Measurements from ENCODE around the gene ELL2.
A peak's percentile ranks its signal among the peaks of the same experiment; 100 is the strongest.

ELL2 gene

GRCh38 chr5:95930141-95930930 lies 31.3 kb downstream of the ELL2 start (continued):
- no peak for TF ChIP-seq CREB5 (CRISPR knock-in tag; IDR thresholded peaks at IDR 0.05; ENCODE audit: low read depth)
- TF ChIP-seq ZNF8 (CRISPR knock-in tag; IDR thresholded peaks at IDR 0.05) = no peak
- TF ChIP-seq ZC3H10 (CRISPR knock-in tag; IDR thresholded peaks at IDR 0.05) = no peak
- TF ChIP-seq ZNF565 (CRISPR knock-in tag; conservative IDR thresholded peaks at IDR 0.05; ENCODE audit: low read depth) = no peak
- TF ChIP-seq ESRRG (CRISPR knock-in tag; IDR thresholded peaks at IDR 0.05) = no peak
- TF ChIP-seq TOX (CRISPR knock-in tag; IDR thresholded peaks at IDR 0.05; ENCODE audit: borderline replicate concordance) = no peak
- no peak for TF ChIP-seq CSRNP3 (CRISPR knock-in tag; IDR thresholded peaks at IDR 0.05)
- TF ChIP-seq POU6F1 (CRISPR knock-in tag; IDR thresholded peaks at IDR 0.05; ENCODE audit: borderline replicate concordance, low read depth) = no peak
- no peak for TF ChIP-seq ZFP3 (CRISPR knock-in tag; IDR thresholded peaks at IDR 0.05)
- TF ChIP-seq ISL1 (CRISPR knock-in tag; IDR thresholded peaks at IDR 0.05) = no peak
- no peak for TF ChIP-seq TCF4 (CRISPR knock-in tag; IDR thresholded peaks at IDR 0.05; ENCODE audit: borderline replicate concordance)

- peak; percentile 27; the same call in 1 of the 3 replicates for ATAC-seq
- no peak for TF ChIP-seq OSR1 (CRISPR knock-in tag; IDR thresholded peaks at IDR 0.05)
- TF ChIP-seq ZNF70 (CRISPR knock-in tag; IDR thresholded peaks at IDR 0.05) = no peak
- no peak for TF ChIP-seq ZFP30 (CRISPR knock-in tag; IDR thresholded peaks at IDR 0.05)
- TF ChIP-seq CSRNP3 (CRISPR knock-in tag; IDR thresholded peaks at IDR 0.05) = no peak
- TF ChIP-seq CSDC2 (CRISPR knock-in tag; IDR thresholded peaks at IDR 0.05) = no peak
- TF ChIP-seq ARNTL (CRISPR knock-in tag; IDR thresholded peaks at IDR 0.05; ENCODE audit: borderline replicate concordance, low read depth) = no peak
- TF ChIP-seq ZFP3 (CRISPR knock-in tag; IDR thresholded peaks at IDR 0.05) = no peak
- no peak for TF ChIP-seq ZNF565 (CRISPR knock-in tag; conservative IDR thresholded peaks at IDR 0.05; ENCODE audit: low read depth)
- no peak for TF ChIP-seq ESRRG (CRISPR knock-in tag; IDR thresholded peaks at IDR 0.05)
- no peak for TF ChIP-seq SNAI2 (CRISPR knock-in tag; IDR thresholded peaks at IDR 0.05)
- TF ChIP-seq PATZ1 (CRISPR knock-in tag; IDR thresholded peaks at IDR 0.05; ENCODE audit: borderline replicate concordance) = no peak
- TF ChIP-seq POU6F1 (CRISPR knock-in tag; IDR thresholded peaks at IDR 0.05; ENCODE audit: borderline replicate concordance, low read depth) = no peak
- no peak for TF ChIP-seq ZC3H10 (CRISPR knock-in tag; IDR thresholded peaks at IDR 0.05)
- no peak for TF ChIP-seq ISL1 (CRISPR knock-in tag; IDR thresholded peaks at IDR 0.05)
- TF ChIP-seq RARB (CRISPR knock-in tag; IDR thresholded peaks at IDR 0.05) = no peak
- TF ChIP-seq CREB5 (CRISPR knock-in tag; IDR thresholded peaks at IDR 0.05; ENCODE audit: low read depth) = no peak
- TF ChIP-seq TCF4 (CRISPR knock-in tag; IDR thresholded peaks at IDR 0.05; ENCODE audit: borderline replicate concordance) = no peak
- TF ChIP-seq PPARA (CRISPR knock-in tag; IDR thresholded peaks at IDR 0.05; ENCODE audit: borderline replicate concordance) = no peak
These were observed 32.9 kb downstream of the ELL2 start for GRCh38 chr5:95928724-95929253.
